IMR-90 (cell line): ENCODE results near the gene LRRC3B.

Experiments used
- BHLHE40 ChIP-seq: fragments of 150-350 bp; IDR thresholded peaks from 2 replicates; pipeline ENCODE4 v1.6.1; 2016; ENCODE audit warnings: mild to moderate bottlenecking, low read depth, low read length
- CTCF ChIP-seq: conservative IDR thresholded peaks from 2 replicates; pipeline ENCODE4 v1.5.1; 2012; ENCODE audit warnings: mild to moderate bottlenecking, low read depth, low read length, improper control_type of control experiment
- ELK1 ChIP-seq: fragments of 150-350 bp; IDR thresholded peaks from 2 replicates; pipeline ENCODE4 v1.6.1; 2016; ENCODE audit warnings: low read depth, mild to moderate bottlenecking, low read length, moderate library complexity, borderline replicate concordance
- FOS ChIP-seq: fragments of 150-350 bp; IDR thresholded peaks from 2 replicates; pipeline ENCODE4 v1.6.1; 2016; ENCODE audit warnings: low read depth, low read length
- MAFK ChIP-seq: IDR thresholded peaks from 2 replicates; pipeline ENCODE4 v1.6.1; 2012; ENCODE audit warnings: low read depth, low read length, improper control_type of control experiment
- POLR2A ChIP-seq: IDR thresholded peaks from 2 replicates; pipeline ENCODE4 v1.6.1; 2012; ENCODE audit warnings: mild to moderate bottlenecking, low read depth, low read length
- RFX5 ChIP-seq: IDR thresholded peaks from 2 replicates; pipeline ENCODE4 v1.8.0; 2012; ENCODE audit warnings: low read depth, mild to moderate bottlenecking, low read length, moderate library complexity
- TF ChIP-seq, protein P1 (sequence below): fragments of 150-350 bp; IDR thresholded peaks from 2 replicates; pipeline ENCODE4 v1.6.1; 2017; ENCODE audit warnings: mild to moderate bottlenecking, antibody characterized with exemption, low read length, low read depth

GRCh38 chr3:26752466-26752865, 129.9 kb downstream of the LRRC3B start:
- TF ChIP-seq POLR2A (no peak), CTCF (no peak), RFX5 (no peak), ELK1 (no peak), MAFK (no peak), BHLHE40 (no peak), FOS (no peak)
- TF ChIP-seq, protein P1, sequence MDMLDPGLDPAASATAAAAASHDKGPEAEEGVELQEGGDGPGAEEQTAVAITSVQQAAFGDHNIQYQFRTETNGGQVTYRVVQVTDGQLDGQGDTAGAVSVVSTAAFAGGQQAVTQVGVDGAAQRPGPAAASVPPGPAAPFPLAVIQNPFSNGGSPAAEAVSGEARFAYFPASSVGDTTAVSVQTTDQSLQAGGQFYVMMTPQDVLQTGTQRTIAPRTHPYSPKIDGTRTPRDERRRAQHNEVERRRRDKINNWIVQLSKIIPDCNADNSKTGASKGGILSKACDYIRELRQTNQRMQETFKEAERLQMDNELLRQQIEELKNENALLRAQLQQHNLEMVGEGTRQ = no peak
